Bronchial epithelial cell (primary cell): ENCODE results near the gene SPRY2. TPM values are rescaled to one million over a fixed set of nuclear protein-coding genes. Genes with fewer than 3 reads are reported as not detected.
A peak's percentile ranks its signal among the peaks of the same experiment; 100 is the strongest.

Source experiments
- DNase-seq: peaks from one replicate; pipeline ENCODE4 v3.0.0-alpha.2; 2010; ENCODE audit warnings: low read depth
- FAIRE-seq: peaks from 2 replicates; lab custom pipeline; 2011; peaks lifted over from hg19 to GRCh38; lab: Jason Lieb, UNC
- H3K27me3 ChIP-seq: 2 replicates; pipeline ENCODE4 v1.5.1; 2011; ENCODE audit warnings: low read length; ENCODE audit not compliant: control insufficient read depth, insufficient read depth
- H3K36me3 ChIP-seq: 2 replicates; pipeline ENCODE4 v1.5.1; 2011; ENCODE audit warnings: low read length; ENCODE audit not compliant: control insufficient read depth, insufficient read depth
- H3K4me3 ChIP-seq: 2 replicates; pipeline ENCODE4 v1.5.1; 2011; ENCODE audit warnings: mild to moderate bottlenecking, low read depth, low read length, control low read depth
- CTCF ChIP-seq: IDR thresholded peaks from 2 replicates; pipeline ENCODE4 v1.5.1; 2011; ENCODE audit warnings: mild to moderate bottlenecking, moderate library complexity, low read length, control low read depth, inconsistent platforms; ENCODE audit not compliant: insufficient read depth, severe bottlenecking
- total RNA-seq: library from RNA; depleted of rRNA; stranded (reverse); fragments of >200 nt; gene quantifications from 2 replicates; pipeline ENCODE4 v1.2.1, GENCODE V29; 2014

The SPRY2 gene
- total RNA-seq, 1 donor from 2014 or later = 4.7 TPM

- TF ChIP-seq CTCF = no peak
- FAIRE-seq (peak; percentile 28), DNase-seq (peak; percentile 8)
- Histone ChIP-seq H3K36me3 (no peaks in the 10 kb centered on the region), H3K27me3 (no peaks in the 10 kb centered on the region), H3K4me3 (no peak overlapping the region)
These were observed 31.0 kb upstream of the SPRY2 start for GRCh38 chr13:80371840-80372509.

- no peak for DNase-seq
- Histone ChIP-seq H3K36me3 (no peaks in the 10 kb centered on the region), H3K27me3 (no peaks in the 10 kb centered on the region), H3K4me3 (no peak overlapping the region)
- peak; percentile 55 for FAIRE-seq
- TF ChIP-seq CTCF = no peak
These were observed 26.5 kb upstream of the SPRY2 start for GRCh38 chr13:80367473-80367872.

- FAIRE-seq = no peak
- Histone ChIP-seq H3K4me3 (no peak overlapping the region), H3K27me3 (no peaks in the 10 kb centered on the region), H3K36me3 (no peaks in the 10 kb centered on the region)
- DNase-seq = peak; percentile 14
- TF ChIP-seq CTCF = peak; percentile 52
These were observed 23.1 kb upstream of the SPRY2 start for GRCh38 chr13:80363890-80364503.

- DNase-seq (no peak), FAIRE-seq (no peak)
- H3K4me3 ChIP-seq = no peak overlapping the region
- H3K36me3 ChIP-seq = no peaks in the 10 kb centered on the region
- no peak for TF ChIP-seq CTCF
- no peaks in the 10 kb centered on the region for H3K27me3 ChIP-seq
These were observed 21.6 kb upstream of the SPRY2 start for GRCh38 chr13:80362481-80362880.

- H3K27me3 ChIP-seq = no peaks in the 10 kb centered on the region
- no peak overlapping the region for H3K4me3 ChIP-seq
- H3K36me3 ChIP-seq = no peaks in the 10 kb centered on the region
- no peak for TF ChIP-seq CTCF
- DNase-seq (peak; percentile 78), FAIRE-seq (no peak)
These were observed 21.0 kb upstream of the SPRY2 start for GRCh38 chr13:80361883-80362327.

- Histone ChIP-seq H3K4me3 (no peak overlapping the region), H3K36me3 (no peaks in the 10 kb centered on the region), H3K27me3 (no peaks in the 10 kb centered on the region)
- TF ChIP-seq CTCF = no peak
- FAIRE-seq (no peak), DNase-seq (peak; percentile 33)
These were observed 20.4 kb upstream of the SPRY2 start for GRCh38 chr13:80361298-80361697.
